Spleen (tissue), 7 donors: ENCODE measurements around the gene SLC6A1.

Experiments used
- CTCF ChIP-seq, 11 experiments: fragments of 200-600 bp in 7 of 11; fragments of 450-650 bp in 4 of 11; sonication (generic) in 4 of 11; IDR thresholded peaks in 8 of 11; conservative IDR thresholded peaks in 3 of 11; 1 replicate in 7 of 11; 2 replicates in 4 of 11; pipeline versions ENCODE4 v1.4.0 to v1.8.0; 2016 to 2021; ENCODE audit warnings: antibody characterized with exemption in 11 of 11, inconsistent platforms in 4 of 11, mild to moderate bottlenecking in 1 of 11
- POLR2AphosphoS5 ChIP-seq, 3 donors: sonication (generic); formaldehyde crosslinking; IDR thresholded peaks; one replicate each; pipeline ENCODE4 v1.5.1; 2017; ENCODE audit warnings: antibody characterized with exemption in 3 of 3
- donor health status: DM: no; HTN: no; CAD: no; lungs with moderate emphysema.
- donor health status: DM: no; HTN: no; CAD: no.
- donor health status: DM: no; HTN: no; CAD: no.

- TF ChIP-seq POLR2AphosphoS5 (IDR thresholded peaks at IDR 0.05) (no peak), CTCF (IDR thresholded peaks at IDR 0.05 in 8 of 11, conservative IDR thresholded peaks at IDR 0.05 in 3 of 11) (no peak)
Observed at GRCh38 chr3:10955711-10956453, 36.7 kb upstream of the SLC6A1 start.
